ENCODE measurements around the gene RETREG2.

RETREG2 gene

DNA sequence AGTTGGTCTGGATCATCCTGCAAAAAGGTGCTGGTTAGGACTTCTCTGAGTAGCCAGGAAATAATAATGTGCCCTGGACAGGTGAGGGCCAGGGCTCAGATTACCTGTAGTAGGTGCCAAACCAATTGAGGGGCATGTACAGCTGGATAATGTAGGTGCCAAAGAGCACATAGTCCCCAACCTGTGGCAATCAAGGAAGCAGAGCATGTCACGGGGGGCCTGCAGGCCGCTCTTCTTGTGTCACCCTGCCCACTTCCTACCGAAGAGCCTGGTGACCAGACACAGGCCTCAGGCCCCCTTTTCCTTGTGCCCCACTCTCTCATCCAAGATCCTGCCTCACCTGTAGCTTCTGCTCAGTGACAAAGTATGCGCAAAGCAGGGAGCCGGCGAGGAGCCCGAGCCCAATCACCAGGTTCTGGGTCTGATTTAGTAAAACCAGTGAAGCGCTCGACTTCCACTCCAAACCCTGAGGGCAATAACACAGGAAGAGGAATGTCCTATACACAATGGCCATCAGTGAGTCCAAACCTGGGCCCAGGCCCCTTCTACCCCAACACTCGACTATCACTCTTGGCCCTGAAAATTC lies 35.5 kb downstream of the RETREG2 start:
- no peak overlapping the region for H3K27ac Mint-ChIP-seq
- peaks cover 72% of the 10 kb centered on the region for H3K4me1 Mint-ChIP-seq
- no peaks in the 10 kb centered on the region for H3K27me3 Mint-ChIP-seq
- no peaks in the 10 kb centered on the region for H3K9me3 Mint-ChIP-seq
- DNase-seq (no peak), ATAC-seq (no peak)
- H3K4me3 Mint-ChIP-seq: no peak overlapping the region

DNA sequence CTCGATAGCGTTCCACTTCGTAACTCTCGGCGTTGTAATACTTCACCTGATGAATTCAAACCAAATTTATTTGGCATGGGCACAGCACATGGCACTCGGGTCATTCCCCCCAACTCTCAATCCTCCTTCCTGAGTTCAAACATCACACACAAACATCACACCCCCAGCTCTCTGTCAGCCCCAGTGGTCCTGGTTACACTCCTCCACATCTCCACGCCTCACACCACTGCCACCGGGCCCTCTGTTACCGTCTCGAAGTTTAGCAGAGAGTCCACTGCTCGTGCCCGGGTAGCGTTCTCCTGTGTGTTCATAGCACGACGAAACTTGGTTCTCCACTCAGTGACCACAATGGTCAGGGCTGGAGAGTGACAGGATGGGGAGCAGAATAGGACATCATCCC lies 36.1 kb downstream of the RETREG2 start:
- H3K9me3 Mint-ChIP-seq: no peaks in the 10 kb centered on the region
- H3K4me3 Mint-ChIP-seq: no peak overlapping the region
- H3K27ac Mint-ChIP-seq: peak overlapping the region in 1 of 2 donors; percentile 61
- ATAC-seq: no peak
- no peak for DNase-seq
- H3K27me3 Mint-ChIP-seq: no peaks in the 10 kb centered on the region
- H3K4me1 Mint-ChIP-seq: peaks cover 71% of the 10 kb centered on the region

DNA sequence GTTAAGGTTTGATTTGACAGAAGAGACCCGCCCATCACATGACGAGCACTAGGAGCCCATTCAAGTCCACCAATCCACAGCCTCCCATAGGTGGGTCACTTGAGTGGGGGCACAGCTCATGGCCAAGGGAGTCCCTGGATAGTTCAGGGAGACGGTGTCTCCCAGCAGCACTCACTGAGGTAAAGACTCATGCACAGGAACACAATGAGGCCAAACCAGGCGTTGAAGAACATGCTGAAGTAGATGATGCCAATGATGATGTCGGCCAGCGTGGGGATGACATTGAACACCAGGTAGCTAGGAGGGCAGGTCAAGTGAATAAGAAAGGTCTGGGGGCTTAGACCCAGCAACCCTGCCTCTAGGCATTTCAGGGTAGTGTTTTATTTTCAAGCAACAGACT lies 36.7 kb downstream of the RETREG2 start:
- no peak for ATAC-seq
- Mint-ChIP-seq H3K27ac (peak overlapping the region; percentile 1 to 87), H3K27me3 (no peaks in the 10 kb centered on the region), H3K4me1 (peaks cover 71% of the 10 kb centered on the region), H3K9me3 (no peaks in the 10 kb centered on the region), H3K4me3 (no peak overlapping the region)
- no peak for DNase-seq

DNA sequence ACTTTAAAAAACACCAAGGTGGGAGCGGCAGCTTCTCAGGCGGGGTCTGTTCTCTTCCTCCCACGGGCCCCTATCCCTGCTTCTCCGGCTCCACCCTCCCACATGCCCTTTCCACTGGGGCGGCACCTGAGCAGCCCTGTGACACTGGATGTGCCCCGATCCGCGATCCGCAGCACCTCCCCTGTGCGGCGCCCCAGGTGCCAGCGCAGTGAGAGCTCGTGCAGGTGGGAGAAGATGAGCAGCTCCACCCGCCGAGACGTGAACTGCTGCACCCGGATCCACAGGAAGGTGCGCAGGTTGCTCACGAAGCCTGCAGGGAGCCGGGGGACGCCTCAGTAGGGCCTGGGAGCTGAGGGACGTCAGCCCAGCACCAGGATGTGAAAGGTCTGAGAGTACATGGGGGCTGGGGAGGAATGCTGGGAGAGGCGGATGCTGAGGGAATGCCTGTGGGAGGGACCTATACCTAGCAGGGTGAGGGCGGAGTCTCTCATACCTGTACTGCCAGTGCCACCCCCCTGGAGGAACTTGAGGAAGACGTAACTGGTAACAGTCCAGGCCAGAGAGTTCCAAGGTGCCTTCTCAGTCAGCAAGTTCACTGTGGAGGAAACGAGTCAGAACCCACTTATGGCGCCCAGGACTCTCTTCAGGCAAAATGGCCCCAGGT lies 37.9 kb downstream of the RETREG2 start:
- no peak overlapping the region for H3K27ac Mint-ChIP-seq
- H3K9me3 Mint-ChIP-seq: no peaks in the 10 kb centered on the region
- H3K4me3 Mint-ChIP-seq: peak overlapping the region in 1 of 2 donors; percentile 41
- ATAC-seq (no peak), DNase-seq (no peak)
- peaks cover 70% of the 10 kb centered on the region for H3K4me1 Mint-ChIP-seq
- no peaks in the 10 kb centered on the region for H3K27me3 Mint-ChIP-seq

DNA sequence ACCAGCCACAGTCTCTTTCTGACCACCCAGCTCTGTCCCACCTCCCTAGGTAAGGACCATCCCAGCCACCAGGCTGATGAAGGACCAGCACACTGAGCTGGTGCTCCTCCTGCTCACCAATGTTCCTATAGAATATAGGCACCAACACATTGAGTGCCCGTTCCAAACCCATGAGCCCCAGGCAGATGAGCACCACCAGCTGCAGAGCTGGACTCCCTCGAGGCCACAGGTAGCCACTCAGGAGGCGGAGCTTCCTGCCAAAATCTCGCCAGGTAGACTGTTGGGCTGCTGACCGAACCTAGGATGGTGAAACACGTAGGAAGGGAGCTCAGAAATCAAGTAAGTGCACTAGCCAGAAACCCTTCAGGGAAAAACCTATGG lies 38.5 kb downstream of the RETREG2 start:
- no peak for DNase-seq
- peak overlapping the region; percentile 48 for H3K4me3 Mint-ChIP-seq
- H3K27me3 Mint-ChIP-seq: no peaks in the 10 kb centered on the region
- no peaks in the 10 kb centered on the region for H3K9me3 Mint-ChIP-seq
- no peak for ATAC-seq
- H3K27ac Mint-ChIP-seq: peak overlapping the region; percentile 23 to 85
- H3K4me1 Mint-ChIP-seq: peaks cover 65% of the 10 kb centered on the region

DNA sequence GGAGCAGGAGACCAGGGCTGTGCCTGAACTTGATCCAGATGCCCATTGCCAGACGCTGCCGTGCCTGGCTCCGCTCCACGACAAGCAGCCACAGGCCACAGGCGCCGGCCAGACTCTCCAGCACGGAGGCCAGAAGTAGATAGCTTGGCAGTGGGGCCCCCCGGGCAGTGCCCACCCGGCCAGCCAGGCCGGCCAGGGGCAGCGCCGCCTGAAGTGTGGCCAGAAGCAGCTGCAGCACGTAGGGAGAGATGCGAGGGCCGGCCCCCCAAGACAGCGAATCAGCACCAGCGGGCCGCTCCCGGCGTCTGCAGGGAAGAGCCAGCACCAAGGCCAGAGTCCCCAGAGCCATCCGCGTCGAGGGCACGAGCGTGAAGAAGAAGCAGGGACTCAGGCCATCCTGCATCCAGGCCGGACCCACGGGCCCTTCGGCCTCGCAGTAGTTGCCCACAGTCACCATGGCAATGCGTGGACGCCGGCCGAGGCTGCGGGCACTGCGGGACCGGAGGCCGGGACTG lies 40.2 kb downstream of the RETREG2 start:
- Mint-ChIP-seq H3K4me3 (peak overlapping the region; percentile 87 to 91), H3K27ac (peak overlapping the region; percentile 73 to 94), H3K4me1 (peaks cover 55% of the 10 kb centered on the region), H3K9me3 (no peaks in the 10 kb centered on the region), H3K27me3 (no peaks in the 10 kb centered on the region)
- ATAC-seq (peak; percentile 56), DNase-seq (peak in 1 of 2 donors; percentile 30)

DNA sequence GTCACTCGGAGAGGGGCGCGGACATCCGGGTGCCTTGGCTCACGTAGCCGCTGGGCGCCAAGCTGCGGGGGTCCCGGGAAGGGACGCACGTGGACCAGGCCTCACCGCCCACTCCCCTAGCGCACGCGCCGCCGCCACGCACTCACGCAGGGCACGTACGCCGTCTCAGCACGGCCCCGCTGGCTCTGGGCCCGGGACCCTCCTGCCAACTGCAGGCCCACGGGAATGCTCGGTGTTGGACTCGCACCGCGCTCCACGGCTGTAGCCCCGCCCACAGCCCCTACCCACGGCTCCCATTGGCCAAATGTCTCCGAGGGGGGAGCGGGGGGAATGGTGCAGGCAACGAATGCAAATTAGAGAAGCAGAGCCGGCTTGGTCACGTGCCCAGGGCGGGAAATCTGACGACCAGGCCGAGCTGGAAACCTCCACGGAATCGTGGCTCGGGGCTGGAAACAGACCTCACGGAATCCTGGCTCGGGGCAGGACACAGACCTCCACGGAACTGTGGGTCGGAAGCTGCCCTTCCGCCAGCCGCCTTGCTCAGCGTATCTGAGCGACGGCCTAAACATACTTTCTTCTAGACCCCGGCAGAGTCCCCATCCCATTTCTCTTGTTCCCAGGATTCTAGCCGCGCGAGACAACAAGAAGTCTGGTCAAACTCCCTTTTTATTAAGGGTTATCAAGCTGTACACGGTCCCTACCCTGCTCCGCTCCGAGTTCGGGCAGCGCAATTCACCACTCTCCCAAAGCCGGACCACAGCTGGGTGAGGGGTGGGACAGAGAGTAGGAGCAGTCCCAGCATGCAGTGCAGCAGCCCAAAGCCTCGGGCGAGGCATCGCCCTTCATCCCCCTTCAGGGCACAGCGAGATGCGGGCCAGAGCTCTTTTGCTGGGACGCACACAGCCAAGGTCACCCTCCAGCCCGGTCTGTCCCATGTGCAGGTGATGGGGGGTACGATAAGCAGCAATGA lies 40.9 kb downstream of the RETREG2 start, which contains the start of gene ABCB6:
Gene ABCB6 (minus strand): TSS at position 227 of the 970 bp plus-strand sequence. CDS start 285 bp downstream, outside the sequence.
- Mint-ChIP-seq H3K9me3 (no peaks in the 10 kb centered on the region), H3K27ac (peak within 1 kb of the TSS; percentile 80 to 94), H3K4me3 (peak within 1 kb of the TSS; percentile 87 to 91), H3K27me3 (no peaks in the 10 kb centered on the region), H3K4me1 (peaks cover 55% of the 10 kb centered on the region)
- ATAC-seq: peak; percentile 84
- peak; percentile 77 to 88 for DNase-seq

DNA sequence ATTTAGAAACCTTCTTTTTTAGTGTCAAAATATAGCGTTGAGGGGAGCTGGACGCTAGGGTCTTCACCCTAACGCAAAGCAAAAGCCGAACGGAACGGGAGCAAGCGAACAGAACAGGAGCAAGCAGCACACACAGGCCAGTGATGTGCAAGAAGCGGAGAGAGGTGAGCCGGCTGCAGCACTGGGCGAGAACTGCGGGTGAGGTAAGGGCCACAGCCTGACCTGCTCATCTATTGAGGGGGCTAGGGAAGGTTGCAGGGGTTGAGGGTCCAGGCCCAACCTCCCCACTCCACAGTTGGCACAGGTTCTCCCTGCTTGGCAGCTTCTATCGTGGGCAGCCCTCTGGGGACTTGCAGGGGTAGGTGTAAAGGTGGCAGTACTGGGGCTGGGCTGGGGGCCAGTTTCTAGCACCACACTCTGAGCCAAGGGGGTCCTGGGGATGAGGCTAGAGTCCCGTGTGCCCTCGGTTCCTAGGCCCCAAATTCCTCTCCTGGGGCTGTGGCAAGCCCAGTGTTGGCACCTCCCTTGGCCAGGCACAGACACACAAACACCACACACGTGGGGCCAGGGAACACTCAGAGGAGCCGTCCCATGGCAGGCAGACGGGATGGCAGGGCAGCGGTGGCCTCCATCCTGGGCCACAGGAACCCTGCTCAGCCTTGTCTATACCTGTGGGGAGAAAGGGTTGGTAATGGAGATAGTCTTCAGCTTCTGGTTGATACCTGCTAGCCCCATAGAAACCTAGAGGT lies 41.9 kb downstream of the RETREG2 start:
- H3K27ac Mint-ChIP-seq: peak overlapping the region in 1 of 2 donors; percentile 8
- no peak overlapping the region for H3K4me3 Mint-ChIP-seq
- ATAC-seq (no peak), DNase-seq (no peak)
- no peaks in the 10 kb centered on the region for H3K27me3 Mint-ChIP-seq
- peaks cover 47% of the 10 kb centered on the region for H3K4me1 Mint-ChIP-seq
- H3K9me3 Mint-ChIP-seq: no peaks in the 10 kb centered on the region

DNA sequence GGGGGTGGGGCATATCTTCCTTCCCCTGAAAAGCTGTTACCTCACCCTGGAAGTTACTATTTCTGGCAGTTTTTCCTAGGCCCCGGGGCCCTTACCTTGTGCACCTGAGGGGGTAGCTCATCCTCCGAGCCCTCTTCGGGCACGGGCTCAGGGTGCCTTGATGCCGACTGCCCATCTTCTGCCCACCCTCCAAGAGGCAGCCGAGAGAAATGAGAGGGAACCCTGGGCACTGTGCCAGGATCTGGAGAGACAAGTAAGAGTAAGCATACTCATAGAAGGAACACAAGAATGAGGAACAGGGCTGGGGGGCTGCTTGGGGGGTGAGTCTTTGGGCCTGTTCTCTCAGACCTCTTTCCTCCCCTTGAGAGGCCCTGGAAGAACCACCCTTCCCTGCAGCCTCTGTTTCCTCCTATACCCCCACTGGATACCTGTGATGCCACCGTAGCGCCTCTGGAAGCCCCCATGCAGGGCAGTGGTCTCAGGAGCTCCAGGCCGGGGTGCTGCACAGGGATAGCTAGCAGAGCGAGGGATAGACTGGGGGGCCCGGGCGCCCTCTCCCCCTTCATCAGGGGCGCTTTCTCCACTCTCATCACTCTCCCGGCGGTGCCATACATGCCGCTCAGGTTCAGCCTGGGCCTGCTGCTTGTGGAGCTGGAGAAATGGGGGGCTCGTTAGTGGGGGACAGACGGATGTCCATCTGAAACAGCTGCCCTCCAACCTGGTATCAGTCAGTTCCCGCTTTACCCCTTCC lies 42.8 kb downstream of the RETREG2 start:
- Mint-ChIP-seq H3K4me1 (peaks cover 45% of the 10 kb centered on the region), H3K27me3 (no peaks in the 10 kb centered on the region), H3K27ac (no peak overlapping the region), H3K4me3 (no peak overlapping the region), H3K9me3 (no peaks in the 10 kb centered on the region)
- ATAC-seq (no peak), DNase-seq (no peak)

DNA sequence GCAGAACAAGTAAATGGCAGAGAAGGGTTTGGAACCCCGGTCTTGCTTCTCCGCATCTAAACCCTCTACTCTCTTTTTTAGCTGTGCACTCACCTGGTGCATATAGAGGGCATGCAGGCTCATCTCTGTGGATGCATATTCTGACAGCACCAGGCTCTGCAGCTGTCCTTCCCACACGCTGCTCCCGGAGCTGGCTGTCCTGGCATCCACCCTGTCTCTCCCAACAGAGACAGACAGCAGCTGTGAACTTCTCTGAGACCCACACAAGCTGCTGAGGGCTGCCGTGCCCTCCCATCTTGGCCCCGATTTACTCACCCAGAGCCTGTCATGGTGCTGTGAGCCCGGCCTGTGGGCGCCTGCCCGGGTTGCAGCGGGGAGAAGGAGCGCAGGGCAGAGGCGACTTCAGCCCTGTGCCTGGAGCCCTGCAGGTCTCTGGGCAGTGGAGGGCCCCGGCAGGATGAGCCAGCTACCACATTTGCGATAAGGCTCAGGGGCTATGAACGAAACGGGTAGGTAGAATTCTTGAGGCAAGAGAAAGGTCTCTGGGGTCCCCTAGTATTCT lies 44.0 kb downstream of the RETREG2 start:
- Mint-ChIP-seq H3K27me3 (no peaks in the 10 kb centered on the region), H3K4me1 (peaks cover 39% of the 10 kb centered on the region), H3K4me3 (no peak overlapping the region), H3K27ac (no peak overlapping the region), H3K9me3 (no peaks in the 10 kb centered on the region)
- DNase-seq: no peak
- no peak for ATAC-seq

DNA sequence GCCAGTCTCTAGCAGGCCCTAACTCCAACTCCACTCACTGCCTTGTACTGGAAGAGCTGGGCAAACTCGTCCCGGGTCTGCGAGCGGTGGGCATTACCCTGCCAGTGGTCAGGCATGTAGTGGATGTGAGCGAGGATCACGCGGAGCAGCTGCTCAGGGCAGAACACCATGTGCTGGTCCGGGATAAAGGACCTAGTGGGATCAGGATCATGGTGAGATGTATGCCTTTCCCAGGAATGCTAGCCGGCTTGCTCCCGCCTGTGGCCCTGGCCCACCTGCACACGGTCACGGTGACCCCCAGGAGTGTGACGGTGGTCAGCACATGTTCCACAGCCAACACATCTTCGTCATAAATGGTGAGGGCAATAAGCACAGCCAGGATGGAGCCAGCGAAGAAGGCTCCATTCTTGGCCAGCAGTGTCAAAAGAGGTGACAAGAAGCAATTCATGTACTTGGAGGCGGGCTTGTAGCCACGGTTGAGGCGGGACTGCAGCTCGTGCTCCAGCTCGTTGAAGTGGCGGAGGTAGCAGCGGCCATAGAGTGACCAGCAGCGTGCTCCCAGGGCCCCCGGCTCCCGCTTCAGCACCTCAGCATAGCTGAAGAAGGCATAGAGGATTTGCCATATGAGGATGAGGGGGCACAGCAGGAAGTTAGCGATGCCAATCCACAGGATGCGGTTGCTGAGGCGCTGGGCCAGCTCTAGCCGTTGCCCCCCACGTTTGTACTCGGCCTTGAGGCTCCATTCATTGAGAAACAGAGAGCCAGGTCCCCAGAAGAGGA lies 45.9 kb downstream of the RETREG2 start:
- DNase-seq: no peak
- no peak overlapping the region for H3K4me3 Mint-ChIP-seq
- no peak overlapping the region for H3K27ac Mint-ChIP-seq
- H3K4me1 Mint-ChIP-seq: peaks cover 41% of the 10 kb centered on the region
- no peak for ATAC-seq
- H3K27me3 Mint-ChIP-seq: no peaks in the 10 kb centered on the region
- no peaks in the 10 kb centered on the region for H3K9me3 Mint-ChIP-seq

DNA sequence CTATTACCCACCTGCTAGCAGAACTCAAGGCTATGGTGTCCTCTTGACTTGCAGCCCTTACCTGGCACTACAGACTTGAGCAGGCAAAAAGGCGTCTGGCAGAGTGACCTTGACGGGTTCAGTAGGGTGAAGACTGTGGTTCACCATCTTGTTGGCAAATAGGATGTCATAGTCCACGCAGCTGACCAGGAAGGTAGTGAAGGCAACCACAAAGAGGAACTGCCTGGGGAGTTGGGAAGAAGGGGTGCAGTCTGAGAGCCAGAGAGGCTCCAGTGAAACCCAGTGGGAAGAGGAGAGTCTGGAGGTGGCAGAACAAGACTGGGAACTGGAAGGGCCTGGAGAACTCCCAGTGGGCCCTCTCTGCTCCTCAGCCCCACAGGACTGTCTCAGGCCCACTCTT lies 47.3 kb downstream of the RETREG2 start:
- H3K27ac Mint-ChIP-seq: no peak overlapping the region
- no peak for ATAC-seq
- no peak for DNase-seq
- H3K4me1 Mint-ChIP-seq: peaks cover 30% of the 10 kb centered on the region
- H3K4me3 Mint-ChIP-seq: peak overlapping the region in 1 of 2 donors; percentile 12
- H3K27me3 Mint-ChIP-seq: no peaks in the 10 kb centered on the region
- no peaks in the 10 kb centered on the region for H3K9me3 Mint-ChIP-seq

DNA sequence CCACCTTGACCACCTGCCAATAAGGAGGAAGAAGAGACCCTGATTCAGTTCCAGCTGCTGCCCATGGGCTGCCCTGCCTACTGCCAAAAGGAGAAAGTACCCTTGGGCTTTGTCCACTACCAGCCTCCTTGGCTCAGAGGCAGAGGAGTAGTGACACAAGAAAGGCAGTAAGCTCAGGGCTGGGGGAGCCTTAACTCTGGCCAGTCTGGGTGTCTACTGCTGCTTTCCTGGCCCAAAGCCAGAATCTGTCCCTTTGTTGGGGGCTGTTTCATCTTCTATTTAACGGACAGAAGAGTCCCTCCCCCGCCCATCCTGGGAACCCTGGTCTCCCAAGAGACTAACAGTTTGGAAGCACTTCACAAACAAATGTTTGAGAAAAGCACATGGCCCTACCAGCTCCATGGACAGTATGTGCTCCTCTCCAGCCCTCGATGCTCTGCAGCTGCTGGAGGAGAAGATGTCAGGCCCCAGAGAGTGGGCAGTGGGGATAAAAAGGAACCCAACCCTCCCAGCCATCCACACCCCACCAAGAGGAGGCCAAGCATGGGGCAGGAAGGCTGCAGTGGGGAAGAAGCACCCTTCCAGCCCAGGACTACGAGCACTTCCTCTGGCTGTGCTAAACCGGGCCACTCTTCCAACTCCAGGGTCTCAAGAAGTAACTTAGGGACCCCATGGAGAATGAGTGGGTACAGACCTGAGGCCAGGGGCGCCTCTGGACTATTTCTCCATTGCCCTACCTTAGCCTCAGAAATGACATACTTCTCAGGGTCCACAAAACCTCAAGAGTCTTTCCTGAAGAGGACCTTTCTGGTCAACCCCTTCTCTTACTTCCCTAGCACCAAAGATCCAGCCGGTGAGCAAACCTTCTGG lies 50.2 kb downstream of the RETREG2 start:
- Mint-ChIP-seq H3K4me1 (peaks cover 53% of the 10 kb centered on the region), H3K9me3 (no peaks in the 10 kb centered on the region), H3K4me3 (peak overlapping the region; percentile 81 to 100), H3K27me3 (no peaks in the 10 kb centered on the region), H3K27ac (peak overlapping the region; percentile 70 to 90)
- DNase-seq (no peak), ATAC-seq (no peak)

All from stimulated activated naive CD8-positive, alpha-beta T cell treated with anti-CD3 and anti-CD28 coated beads, Interleukin-15, amount 100 ng/mL, for 72 hours (primary cell).